Measurements from ENCODE around the gene ARHGEF37.

Gene ARHGEF37

DNA sequence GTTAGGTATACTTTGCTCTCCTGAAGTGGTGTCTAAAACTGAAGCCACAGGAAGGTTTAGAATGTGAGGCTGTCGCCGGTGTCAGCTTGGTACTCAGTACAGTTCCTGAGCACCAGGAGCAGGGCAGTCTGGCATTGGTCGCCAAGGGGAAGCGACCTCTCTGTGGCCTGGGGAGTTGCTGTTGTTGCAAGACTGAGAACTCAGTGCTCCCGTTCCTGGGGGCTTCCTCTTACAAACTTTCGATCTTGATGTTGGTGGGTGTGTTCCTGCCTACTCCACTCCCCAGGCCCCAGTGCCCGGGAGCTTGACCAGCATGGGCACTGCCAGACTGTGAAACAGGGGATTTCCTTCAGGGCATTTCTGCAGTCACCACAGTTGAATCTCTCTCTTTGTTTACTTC, 96.4 kb downstream of the ARHGEF37 start:
- TF ChIP-seq NFRKB (IDR thresholded peaks at IDR 0.05) (no peak), FOXK2 (IDR thresholded peaks at IDR 0.05) (no peak), TARDBP (IDR thresholded peaks at IDR 0.05) (no peak), ARNT (IDR thresholded peaks at IDR 0.05) (no peak), HDGF (IDR thresholded peaks at IDR 0.05; ENCODE audit: borderline replicate concordance) (no peak), ELF4 (IDR thresholded peaks at IDR 0.05) (no peak)
- POLR2A ChIA-PET = no interaction called here
- CTCF ChIA-PET = interaction anchor here (2.2 kb wide), 1 partner anchor 11 kb away, joined by 9 read pairs; no protein-coding TSS in a partner anchor
- DNase-seq (ENCODE audit: extremely low spot score) = no peak

- ChIA-PET CTCF (interaction anchor here (2.2 kb wide), 1 partner anchor 13 kb away, joined by 9 read pairs; no protein-coding TSS in a partner anchor), POLR2A (no interaction called here)
- DNase-seq (ENCODE audit: extremely low spot score) = no peak
- TF ChIP-seq ARNT (IDR thresholded peaks at IDR 0.05) = no peak
- no peak for TF ChIP-seq FOXM1 (IDR thresholded peaks at IDR 0.05; ENCODE audit: borderline replicate concordance)
- TF ChIP-seq TARDBP (IDR thresholded peaks at IDR 0.05) = no peak
- TF ChIP-seq FOXA1 (IDR thresholded peaks at IDR 0.05) = no peak
- no peak for TF ChIP-seq BHLHE40 (IDR thresholded peaks at IDR 0.05; ENCODE audit: borderline replicate concordance)
- TF ChIP-seq CTBP1 (IDR thresholded peaks at IDR 0.05; ENCODE audit: borderline replicate concordance) = no peak
- no peak for TF ChIP-seq NFRKB (IDR thresholded peaks at IDR 0.05)
- TF ChIP-seq ZNF384 (IDR thresholded peaks at IDR 0.05) = no peak
- no peak for TF ChIP-seq HDGF (IDR thresholded peaks at IDR 0.05; ENCODE audit: borderline replicate concordance)
- TF ChIP-seq ELF4 (IDR thresholded peaks at IDR 0.05) = no peak
- no peak for TF ChIP-seq SUZ12 (IDR thresholded peaks at IDR 0.05)
- TF ChIP-seq SP1 (IDR thresholded peaks at IDR 0.05) = no peak
- TF ChIP-seq FOXK2 (IDR thresholded peaks at IDR 0.05) = no peak
- TF ChIP-seq LEF1 (IDR thresholded peaks at IDR 0.05; ENCODE audit: borderline replicate concordance) = no peak
- TF ChIP-seq L3MBTL2 (conservative IDR thresholded peaks at IDR 0.05) = no peak
- no peak for TF ChIP-seq PKNOX1 (IDR thresholded peaks at IDR 0.05)
Observed at GRCh38 chr5:149679876-149680809, 98.8 kb downstream of the ARHGEF37 start.

GRCh38 chr5:149680810-149681221, 99.5 kb downstream of the ARHGEF37 start:
- no peak for DNase-seq (ENCODE audit: extremely low spot score)
- ChIA-PET CTCF (no interaction called here), POLR2A (no interaction called here)
- TF ChIP-seq SP1 (IDR thresholded peaks at IDR 0.05) (no peak), LEF1 (IDR thresholded peaks at IDR 0.05; ENCODE audit: borderline replicate concordance) (no peak), NFRKB (IDR thresholded peaks at IDR 0.05) (no peak), FOXA1 (IDR thresholded peaks at IDR 0.05) (no peak), ELF4 (IDR thresholded peaks at IDR 0.05) (no peak), PKNOX1 (IDR thresholded peaks at IDR 0.05) (no peak), FOXK2 (IDR thresholded peaks at IDR 0.05) (no peak), SUZ12 (IDR thresholded peaks at IDR 0.05) (no peak), TARDBP (IDR thresholded peaks at IDR 0.05) (no peak), CTBP1 (IDR thresholded peaks at IDR 0.05; ENCODE audit: borderline replicate concordance) (no peak), FOXM1 (IDR thresholded peaks at IDR 0.05; ENCODE audit: borderline replicate concordance) (no peak), HDGF (IDR thresholded peaks at IDR 0.05; ENCODE audit: borderline replicate concordance) (no peak), ZNF384 (IDR thresholded peaks at IDR 0.05) (no peak), BHLHE40 (IDR thresholded peaks at IDR 0.05; ENCODE audit: borderline replicate concordance) (no peak)

GRCh38 chr5:149681252-149681651, 100.0 kb downstream of the ARHGEF37 start:
- no peak for DNase-seq (ENCODE audit: extremely low spot score)
- ChIA-PET CTCF (no interaction called here), POLR2A (no interaction called here)
- TF ChIP-seq ARNT (IDR thresholded peaks at IDR 0.05) (no peak), ZNF384 (IDR thresholded peaks at IDR 0.05) (no peak), ELF4 (IDR thresholded peaks at IDR 0.05) (no peak), BHLHE40 (IDR thresholded peaks at IDR 0.05; ENCODE audit: borderline replicate concordance) (no peak), NFRKB (IDR thresholded peaks at IDR 0.05) (no peak), LEF1 (IDR thresholded peaks at IDR 0.05; ENCODE audit: borderline replicate concordance) (no peak)

- TF ChIP-seq ELF4 (IDR thresholded peaks at IDR 0.05) = no peak
- TF ChIP-seq ZNF384 (IDR thresholded peaks at IDR 0.05) = no peak
- no peak for TF ChIP-seq SUZ12 (IDR thresholded peaks at IDR 0.05)
- no peak for TF ChIP-seq LEF1 (IDR thresholded peaks at IDR 0.05; ENCODE audit: borderline replicate concordance)
- TF ChIP-seq FOXA1 (IDR thresholded peaks at IDR 0.05) = no peak
- TF ChIP-seq NFRKB (IDR thresholded peaks at IDR 0.05) = no peak
- no peak for TF ChIP-seq BHLHE40 (IDR thresholded peaks at IDR 0.05; ENCODE audit: borderline replicate concordance)
- no peak for TF ChIP-seq L3MBTL2 (conservative IDR thresholded peaks at IDR 0.05)
- DNase-seq (ENCODE audit: extremely low spot score) = no peak
- CTCF ChIA-PET = no interaction called here
- POLR2A ChIA-PET = no interaction called here
Observed at GRCh38 chr5:149681922-149682321, 100.6 kb downstream of the ARHGEF37 start.

DNA sequence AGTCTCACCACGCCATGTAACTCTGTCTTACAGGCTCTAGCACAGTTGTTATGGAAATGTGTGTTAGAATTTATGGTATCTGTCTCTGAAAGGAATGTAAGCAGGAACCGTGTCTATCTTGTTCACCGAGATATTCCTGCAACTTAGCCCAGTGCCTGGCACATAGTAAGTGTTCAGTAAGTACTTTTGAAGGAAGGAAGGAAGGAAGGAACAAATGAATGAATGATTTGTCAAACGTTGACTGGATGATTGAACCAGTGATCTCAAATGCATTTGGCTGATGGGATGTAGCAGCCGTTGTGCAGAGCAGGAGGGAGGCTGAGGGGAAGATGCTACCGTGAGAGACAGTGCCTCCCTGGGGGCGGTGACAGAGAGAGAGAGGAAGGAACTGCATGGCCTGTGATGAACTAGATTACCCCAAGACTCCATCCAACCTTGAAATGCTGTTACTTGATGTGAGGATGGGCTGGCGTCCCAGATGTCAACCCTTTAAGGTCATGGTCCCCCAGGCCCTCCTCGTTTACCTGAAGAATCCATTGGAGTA, 101.3 kb downstream of the ARHGEF37 start:
- no peak for DNase-seq (ENCODE audit: extremely low spot score)
- TF ChIP-seq FOXK2 (IDR thresholded peaks at IDR 0.05) (no peak), NFRKB (IDR thresholded peaks at IDR 0.05) (no peak), FOXA1 (IDR thresholded peaks at IDR 0.05) (no peak)
- ChIA-PET CTCF (no interaction called here), POLR2A (no interaction called here)

GRCh38 chr5:149683964-149684363, 102.7 kb downstream of the ARHGEF37 start:
- CTCF ChIA-PET = interaction anchor here (0.7 kb wide), 2 partner anchors 17 to 136 kb away, joined by 7 to 8 read pairs; no protein-coding TSS in a partner anchor
- POLR2A ChIA-PET = no interaction called here
- no peak for DNase-seq (ENCODE audit: extremely low spot score)
- TF ChIP-seq LEF1 (IDR thresholded peaks at IDR 0.05; ENCODE audit: borderline replicate concordance) (no peak), NFRKB (IDR thresholded peaks at IDR 0.05) (no peak), PKNOX1 (IDR thresholded peaks at IDR 0.05) (no peak), TARDBP (IDR thresholded peaks at IDR 0.05) (no peak), SP1 (IDR thresholded peaks at IDR 0.05) (no peak), ZNF384 (IDR thresholded peaks at IDR 0.05) (no peak), SUZ12 (IDR thresholded peaks at IDR 0.05) (no peak), ARNT (IDR thresholded peaks at IDR 0.05) (no peak), FOXA1 (IDR thresholded peaks at IDR 0.05) (no peak), ELF4 (IDR thresholded peaks at IDR 0.05) (no peak), L3MBTL2 (conservative IDR thresholded peaks at IDR 0.05) (no peak), CTBP1 (IDR thresholded peaks at IDR 0.05; ENCODE audit: borderline replicate concordance) (no peak), FOXM1 (IDR thresholded peaks at IDR 0.05; ENCODE audit: borderline replicate concordance) (no peak), HDGF (IDR thresholded peaks at IDR 0.05; ENCODE audit: borderline replicate concordance) (no peak), BHLHE40 (IDR thresholded peaks at IDR 0.05; ENCODE audit: borderline replicate concordance) (no peak), FOXK2 (IDR thresholded peaks at IDR 0.05) (no peak)
